Sigmoid colon (tissue), 7 donors: Measurements from ENCODE around the gene ZBTB21. TPM values are rescaled to one million over a fixed set of nuclear protein-coding genes. Genes with fewer than 3 reads are reported as not detected.

Source experiments
- DNase-seq: peaks from one replicate; pipeline ENCODE4 v3.0.0-alpha.2; 2019
- H3K27ac ChIP-seq, 4 donors: fragments of 200-600 bp; sonication (generic); one replicate each; pipeline ENCODE4 v1.5.1; 2016 to 2019; ENCODE audit warnings: mild to moderate bottlenecking in 1 of 4
- H3K27me3 ChIP-seq, 3 donors: fragments of 200-600 bp; sonication (generic); one replicate each; pipeline ENCODE4 v1.5.1; 2019; ENCODE audit warnings: mild to moderate bottlenecking in 1 of 3
- H3K36me3 ChIP-seq, 4 donors: fragments of 200-600 bp; sonication (generic); one replicate each; pipeline ENCODE4 v1.5.1; 2016 to 2019
- H3K4me1 ChIP-seq, 4 donors: fragments of 200-600 bp; sonication (generic); one replicate each; pipeline ENCODE4 v1.5.1; 2017 to 2019
- H3K4me3 ChIP-seq, 4 donors: fragments of 200-600 bp; sonication (generic); one replicate each; pipeline ENCODE4 v1.5.1; 2017 to 2019; ENCODE audit warnings: mild to moderate bottlenecking in 2 of 4, moderate library complexity in 1 of 4
- H3K9me3 ChIP-seq, 4 donors: fragments of 200-600 bp in 3 of 4; sonication (generic) in 3 of 4; one replicate each; pipeline versions ENCODE4 v1.5.1 to v1.6.1; 2013 to 2019
- CTCF ChIP-seq, 4 experiments: fragments of 450-650 bp in 3 of 4; fragments of 200-600 bp in 1 of 4; IDR thresholded peaks; one replicate each; pipeline ENCODE4 v1.5.1; 2016 to 2019; ENCODE audit warnings: antibody characterized with exemption in 4 of 4, mild to moderate bottlenecking in 3 of 4, moderate library complexity in 2 of 4
- EP300 ChIP-seq, 4 donors: sonication (generic); formaldehyde crosslinking; IDR thresholded peaks; one replicate each; pipeline ENCODE4 v1.6.1; 2017; ENCODE audit warnings: antibody characterized with exemption in 4 of 4
- POLR2A ChIP-seq, 2 donors: fragments of 450-650 bp; IDR thresholded peaks; one replicate each; pipeline ENCODE4 v1.6.1; 2016; ENCODE audit warnings: antibody characterized with exemption in 2 of 2, mild to moderate bottlenecking in 2 of 2, moderate library complexity in 2 of 2
- POLR2AphosphoS5 ChIP-seq, 4 donors: sonication (generic); formaldehyde crosslinking; IDR thresholded peaks; one replicate each; pipeline ENCODE4 v1.6.1; 2017; ENCODE audit warnings: antibody characterized with exemption in 4 of 4
- WGBS, 2 donors: extraction: QIAGEN DNeasy Blood & Tissue Kit; methylation state at CpG; one replicate each; pipeline ENCODE4 v1.1.7; 2013; 5-methylcytosine and 5-hydroxymethylcytosine counted together
- intact Hi-C: fragments of 100-400 bp; cut with DNase I; formaldehyde crosslinking; loops from one replicate; pipeline ENCODE4 v1.15.1; 2023
- polyA plus RNA-seq, 3 donors: library from polyadenylated mRNA; stranded (reverse); fragments of 200-250 nt; gene quantifications; one replicate each; pipeline ENCODE4 v1.2.3, GENCODE V29; 2013
- total RNA-seq, 4 donors: library from RNA; depleted of rRNA; stranded (reverse); fragments of >200 nt; gene quantifications; one replicate each; pipeline ENCODE4 v1.1.0, GENCODE V29; 2016
- donor health status: healthy with polysubstance abuse.
- donor health status: Bipolar disorder and iron deficiency.
- donor health status: healthy.

The ZBTB21 gene
- total and polyA plus RNA-seq, 7 donors: 1.8 to 14.7 (median 6.9) TPM

GRCh38 chr21:42044871-42045495 is 34.8 kb upstream of the ZBTB21 start:
- peak; percentile 59 for DNase-seq
- Histone ChIP-seq H3K36me3 (no peaks in the 10 kb centered on the region), H3K27ac (no peak overlapping the region), H3K27me3 (no peaks in the 10 kb centered on the region), H3K4me1 (peaks cover 0 to 21% (median 10%) of the 10 kb centered on the region in 4 donors), H3K4me3 (no peak overlapping the region), H3K9me3 (no peaks in the 10 kb centered on the region)
- no peak for TF ChIP-seq EP300 (IDR thresholded peaks at IDR 0.05)
- no peak for TF ChIP-seq POLR2A (IDR thresholded peaks at IDR 0.05)
- TF ChIP-seq POLR2AphosphoS5 (IDR thresholded peaks at IDR 0.05): no peak
- no peak for TF ChIP-seq CTCF (IDR thresholded peaks at IDR 0.05)
- WGBS, 2 donors: 89 to 96% methylated on average over 7 of the region's 7 CpGs
- intact Hi-C loops: no loop called here

DNA sequence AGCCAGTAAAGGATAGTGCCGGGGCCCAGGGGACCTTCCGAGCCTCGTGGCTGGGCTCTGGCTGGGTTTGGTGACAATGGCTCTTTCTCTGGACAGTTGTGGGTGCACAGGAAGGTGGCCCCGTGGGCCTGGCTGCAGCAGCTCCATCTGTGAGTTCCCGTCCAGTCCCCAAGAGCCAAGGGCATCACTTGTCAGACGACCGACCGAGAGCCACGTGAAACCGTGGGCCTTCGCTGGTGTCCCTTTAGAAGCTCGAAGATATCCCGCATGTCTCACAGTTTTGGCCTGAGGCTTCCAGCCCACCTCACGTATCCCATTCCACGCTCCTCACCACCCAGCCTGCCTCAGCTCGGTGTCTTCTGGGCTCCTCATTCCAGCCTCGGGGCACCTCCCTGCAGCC is 33.8 kb upstream of the ZBTB21 start:
- WGBS, 2 donors: 90 to 94% methylated on average over 17 of the region's 17 CpGs
- Histone ChIP-seq H3K4me1 (peaks cover 0 to 28% (median 18%) of the 10 kb centered on the region in 4 donors), H3K9me3 (no peaks in the 10 kb centered on the region), H3K36me3 (no peaks in the 10 kb centered on the region), H3K4me3 (no peak overlapping the region), H3K27ac (no peak overlapping the region), H3K27me3 (no peaks in the 10 kb centered on the region)
- no peak for DNase-seq
- intact Hi-C loops: no loop called here
- no peak for TF ChIP-seq EP300 (IDR thresholded peaks at IDR 0.05)

- no peak overlapping the region for H3K27ac ChIP-seq
- peaks cover 0 to 25% (median 15%) of the 10 kb centered on the region in 4 donors for H3K4me1 ChIP-seq
- no peaks in the 10 kb centered on the region for H3K27me3 ChIP-seq
- H3K36me3 ChIP-seq: no peaks in the 10 kb centered on the region
- TF ChIP-seq POLR2AphosphoS5 (IDR thresholded peaks at IDR 0.05) (no peak), POLR2A (IDR thresholded peaks at IDR 0.05) (no peak), EP300 (IDR thresholded peaks at IDR 0.05) (no peak), CTCF (IDR thresholded peaks at IDR 0.05) (no peak)
- intact Hi-C loops: no loop called here
- no peaks in the 10 kb centered on the region for H3K9me3 ChIP-seq
- no peak for DNase-seq
- 90 to 91% methylated on average over 16 of the region's 16 CpGs for WGBS, 2 donors
- no peak overlapping the region for H3K4me3 ChIP-seq
These were observed 33.2 kb upstream of the ZBTB21 start for GRCh38 chr21:42043201-42043895.

DNA sequence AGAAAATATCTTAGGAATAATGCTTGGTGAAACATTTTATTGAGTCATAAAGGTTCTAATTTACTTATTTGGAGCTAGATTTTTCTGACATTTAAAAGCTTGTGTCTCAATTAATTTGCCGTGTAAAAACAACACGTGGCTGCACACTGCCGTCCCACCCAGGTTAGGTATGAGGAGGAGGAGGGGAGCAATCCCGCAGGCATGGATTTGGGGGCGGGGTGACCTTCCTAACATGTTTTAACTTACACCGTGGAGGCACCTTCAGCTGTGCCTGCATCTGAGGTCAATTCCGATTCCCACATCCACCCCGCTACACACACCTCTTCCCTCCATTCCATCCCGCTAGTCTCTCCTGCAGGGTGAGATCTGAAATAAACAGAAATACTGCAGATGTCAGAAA is 32.5 kb upstream of the ZBTB21 start:
- 64 to 80% methylated on average over 9 of the region's 9 CpGs for WGBS, 2 donors
- DNase-seq: no peak
- no peak for TF ChIP-seq EP300 (IDR thresholded peaks at IDR 0.05)
- TF ChIP-seq CTCF (IDR thresholded peaks at IDR 0.05): no peak
- no peak for TF ChIP-seq POLR2A (IDR thresholded peaks at IDR 0.05)
- no peak for TF ChIP-seq POLR2AphosphoS5 (IDR thresholded peaks at IDR 0.05)
- intact Hi-C loops: no loop called here
- no peaks in the 10 kb centered on the region for H3K36me3 ChIP-seq
- no peaks in the 10 kb centered on the region for H3K9me3 ChIP-seq
- peaks cover 0 to 19% (median 13%) of the 10 kb centered on the region in 4 donors for H3K4me1 ChIP-seq
- no peak overlapping the region for H3K4me3 ChIP-seq
- no peak overlapping the region for H3K27ac ChIP-seq
- no peaks in the 10 kb centered on the region for H3K27me3 ChIP-seq

GRCh38 chr21:42041711-42042110 is 31.6 kb upstream of the ZBTB21 start:
- intact Hi-C loops: no loop called here
- H3K27me3 ChIP-seq: no peaks in the 10 kb centered on the region
- no peaks in the 10 kb centered on the region for H3K36me3 ChIP-seq
- 63 to 64% methylated on average over 4 of the region's 4 CpGs for WGBS, 2 donors
- H3K27ac ChIP-seq: no peak overlapping the region
- no peak for DNase-seq
- no peak overlapping the region for H3K4me3 ChIP-seq
- no peak for TF ChIP-seq CTCF (IDR thresholded peaks at IDR 0.05)
- no peak for TF ChIP-seq POLR2A (IDR thresholded peaks at IDR 0.05)
- no peak for TF ChIP-seq POLR2AphosphoS5 (IDR thresholded peaks at IDR 0.05)
- no peak for TF ChIP-seq EP300 (IDR thresholded peaks at IDR 0.05)
- no peaks in the 10 kb centered on the region for H3K9me3 ChIP-seq
- peaks cover 0 to 19% (median 10%) of the 10 kb centered on the region in 4 donors for H3K4me1 ChIP-seq
